ENCODE results near the gene MRPL24.

Gene MRPL24

GRCh38 chr1:156748670-156749418 is 8.0 kb upstream of the MRPL24 start (continued):
- no peak for TF ChIP-seq BCL6B (tag by site-specific recombination; IDR thresholded peaks at IDR 0.05)
- 0 out of 2 replicates have a peak, but pooled peaks have one; percentile 12 for TF ChIP-seq ZNF600 (tag by site-specific recombination; IDR thresholded peaks at IDR 0.05)
- no peak for TF ChIP-seq ZNF768 (tag by site-specific recombination; IDR thresholded peaks at IDR 0.05)
- TF ChIP-seq ZNF626 (tag by site-specific recombination; IDR thresholded peaks at IDR 0.05) = no peak
- peak; percentile 82 for TF ChIP-seq ZNF76 (tag by site-specific recombination; IDR thresholded peaks at IDR 0.05; ENCODE audit: borderline replicate concordance, low read depth)
- TF ChIP-seq INSM2 (tag by site-specific recombination; IDR thresholded peaks at IDR 0.05) = no peak
- TF ChIP-seq ZNF350 (tag by site-specific recombination; IDR thresholded peaks at IDR 0.05) = no peak
- no peak for TF ChIP-seq ZNF169 (tag by site-specific recombination; IDR thresholded peaks at IDR 0.05)
- no peak for TF ChIP-seq ZNF585B (tag by site-specific recombination; IDR thresholded peaks at IDR 0.05)
- TF ChIP-seq ZNF580 (tag by site-specific recombination; IDR thresholded peaks at IDR 0.05) = 0 out of 2 replicates have a peak, but pooled peaks have one; percentile 26
- TF ChIP-seq ZNF19 (tag by site-specific recombination; IDR thresholded peaks at IDR 0.05; ENCODE audit: low read depth) = no peak
- no peak for TF ChIP-seq ZNF555 (tag by site-specific recombination; conservative IDR thresholded peaks at IDR 0.05)
- TF ChIP-seq ZNF24 (tag by site-specific recombination; IDR thresholded peaks at IDR 0.05) = no peak
- TF ChIP-seq REPIN1 (tag by site-specific recombination; IDR thresholded peaks at IDR 0.05; ENCODE audit: low read depth) = no peak
- 0 out of 2 replicates have a peak, but pooled peaks have one; percentile 28 for TF ChIP-seq ZFP37 (tag by site-specific recombination; IDR thresholded peaks at IDR 0.05)
- no peak for TF ChIP-seq ZNF529 (tag by site-specific recombination; IDR thresholded peaks at IDR 0.05; ENCODE audit: insufficient replicate concordance)
- TF ChIP-seq ZNF175 (tag by site-specific recombination; IDR thresholded peaks at IDR 0.05) = no peak
- no peak for TF ChIP-seq ZNF239 (tag by site-specific recombination; IDR thresholded peaks at IDR 0.05)
- TF ChIP-seq PRDM1 (tag by site-specific recombination; IDR thresholded peaks at IDR 0.05) = peak; percentile 96
- no peak for TF ChIP-seq ZNF843 (tag by site-specific recombination; IDR thresholded peaks at IDR 0.05)
- TF ChIP-seq ZBTB6 (tag by site-specific recombination; IDR thresholded peaks at IDR 0.05) = no peak
- TF ChIP-seq ZNF140 (tag by site-specific recombination; IDR thresholded peaks at IDR 0.05) = no peak
- peak; percentile 65; the same call in 1 of the 2 replicates for TF ChIP-seq ZNF449 (tag by site-specific recombination; IDR thresholded peaks at IDR 0.05)
- TF ChIP-seq CTCF (tag by site-specific recombination; IDR thresholded peaks at IDR 0.05) = 0 out of 2 replicates have a peak, but pooled peaks have one; percentile 32
- no peak for TF ChIP-seq GFI1B (tag by site-specific recombination; IDR thresholded peaks at IDR 0.05)
- no peak for TF ChIP-seq ZNF549 (tag by site-specific recombination; IDR thresholded peaks at IDR 0.05)
- TF ChIP-seq IKZF3 (tag by site-specific recombination; IDR thresholded peaks at IDR 0.05) = peak; percentile 31; the same call in 1 of the 2 replicates
- no peak for TF ChIP-seq ZNF266 (tag by site-specific recombination; IDR thresholded peaks at IDR 0.05; ENCODE audit: low read depth)
- TF ChIP-seq ZBTB21 (tag by site-specific recombination; IDR thresholded peaks at IDR 0.05) = no peak
- TF ChIP-seq ZNF37A (tag by site-specific recombination; IDR thresholded peaks at IDR 0.05) = no peak
- TF ChIP-seq ZNF362 (tag by site-specific recombination; IDR thresholded peaks at IDR 0.05) = no peak
- no peak for TF ChIP-seq ZNF202 (tag by site-specific recombination; IDR thresholded peaks at IDR 0.05; ENCODE audit: borderline replicate concordance)

Data from HEK293 (cell line).